IPS-20b (cell line): Measurements from ENCODE around the gene RPL28.
A peak's percentile ranks its signal among the peaks of the same experiment; 100 is the strongest.
"Not testable (repeated sequence)": the region's sequence is repeated elsewhere in the genome, so short reads cannot be mapped to it uniquely, and the experiment has no call there.

Experiments
- H3K27ac ChIP-seq: one replicate; pipeline ENCODE4 v1.5.1; 2013; ENCODE audit warnings: low read length
- H3K27me3 ChIP-seq: 2 replicates; pipeline ENCODE4 v1.6.1; 2013; ENCODE audit warnings: mild to moderate bottlenecking, low read length, inconsistent platforms; ENCODE audit not compliant: insufficient read depth
- H3K36me3 ChIP-seq: 2 replicates; pipeline ENCODE4 v1.6.1; 2013; ENCODE audit warnings: low read depth, mild to moderate bottlenecking, inconsistent platforms, low read length, moderate library complexity; ENCODE audit not compliant: insufficient read depth
- H3K4me1 ChIP-seq: 2 replicates; pipeline ENCODE4 v1.6.1; 2013; ENCODE audit warnings: mild to moderate bottlenecking, control low read depth, inconsistent platforms, low read length, moderate library complexity; ENCODE audit not compliant: insufficient read depth
- H3K4me3 ChIP-seq: 2 replicates; pipeline ENCODE4 v1.5.1; 2013; ENCODE audit warnings: mild to moderate bottlenecking, low read length, inconsistent platforms
- H3K9ac ChIP-seq: 2 replicates; pipeline ENCODE4 v1.6.1; 2013; ENCODE audit warnings: low read depth, mild to moderate bottlenecking, inconsistent platforms, low read length, moderate library complexity
- H3K9me3 ChIP-seq: 2 replicates; pipeline ENCODE4 v1.6.1; 2013; ENCODE audit warnings: mild to moderate bottlenecking, low read depth, low read length, inconsistent platforms; ENCODE audit not compliant: insufficient read depth

The RPL28 gene

GRCh38 chr19:55391191-55391670 lies 5.5 kb downstream of the RPL28 start:
- no peak overlapping the region for H3K4me3 ChIP-seq
- no peaks in the 10 kb centered on the region for H3K27me3 ChIP-seq
- no peak overlapping the region for H3K27ac ChIP-seq
- H3K4me1 ChIP-seq: peaks cover 42% of the 10 kb centered on the region
- no peaks in the 10 kb centered on the region for H3K9me3 ChIP-seq
- H3K36me3 ChIP-seq: peaks cover 42% of the 10 kb centered on the region
- H3K9ac ChIP-seq: no peak overlapping the region

GRCh38 chr19:55391702-55392615 lies 6.2 kb downstream of the RPL28 start:
- Histone ChIP-seq H3K4me1 (peaks cover 40% of the 10 kb centered on the region), H3K27me3 (no peaks in the 10 kb centered on the region), H3K9ac (peak overlapping the region; percentile 60; the same call in 1 of the 2 replicates), H3K9me3 (no peaks in the 10 kb centered on the region), H3K27ac (no peak overlapping the region), H3K36me3 (peaks cover 36% of the 10 kb centered on the region), H3K4me3 (peak overlapping the region; percentile 43)

- peak overlapping the region; percentile 43; the same call in 1 of the 2 replicates for H3K4me3 ChIP-seq
- H3K4me1 ChIP-seq: peaks cover 31% of the 10 kb centered on the region
- no peaks in the 10 kb centered on the region for H3K9me3 ChIP-seq
- peak overlapping the region; percentile 60; the same call in 1 of the 2 replicates for H3K9ac ChIP-seq
- peak overlapping the region; percentile 70 for H3K27ac ChIP-seq
- H3K27me3 ChIP-seq: no peaks in the 10 kb centered on the region
- H3K36me3 ChIP-seq: peaks cover 24% of the 10 kb centered on the region
Measured at GRCh38 chr19:55392820-55393761, 7.4 kb downstream of the RPL28 start.

GRCh38 chr19:55398200-55398925 lies 12.6 kb downstream of the RPL28 start:
- no peak overlapping the region for H3K27ac ChIP-seq
- H3K4me1 ChIP-seq: peaks cover 2% of the 10 kb centered on the region; the same call in 1 of the 2 replicates
- no peak overlapping the region for H3K4me3 ChIP-seq
- no peaks in the 10 kb centered on the region for H3K9me3 ChIP-seq
- peaks cover 31% of the 10 kb centered on the region for H3K36me3 ChIP-seq
- H3K9ac ChIP-seq: no peak overlapping the region
- no peaks in the 10 kb centered on the region for H3K27me3 ChIP-seq

GRCh38 chr19:55400281-55401087 lies 14.8 kb downstream of the RPL28 start:
- no peaks in the 10 kb centered on the region for H3K9me3 ChIP-seq
- H3K4me3 ChIP-seq: no peak overlapping the region
- peaks cover 50% of the 10 kb centered on the region for H3K36me3 ChIP-seq
- no peak overlapping the region for H3K9ac ChIP-seq
- H3K27me3 ChIP-seq: no peaks in the 10 kb centered on the region
- no peak overlapping the region for H3K27ac ChIP-seq
- H3K4me1 ChIP-seq: no peaks in the 10 kb centered on the region; the same call in 1 of the 2 replicates

GRCh38 chr19:55401390-55401789 lies 15.7 kb downstream of the RPL28 start:
- not testable (repeated sequence) for H3K9me3 ChIP-seq, H3K4me3 ChIP-seq, H3K27me3 ChIP-seq, H3K9ac ChIP-seq, H3K4me1 ChIP-seq, H3K27ac ChIP-seq
- peaks cover 59% of the 10 kb centered on the region for H3K36me3 ChIP-seq

- Histone ChIP-seq H3K9ac (no peak overlapping the region), H3K9me3 (no peaks in the 10 kb centered on the region), H3K4me3 (no peak overlapping the region), H3K27me3 (no peaks in the 10 kb centered on the region), H3K4me1 (peaks cover 9% of the 10 kb centered on the region), H3K27ac (no peak overlapping the region), H3K36me3 (peaks cover 65% of the 10 kb centered on the region)
Measured at GRCh38 chr19:55402509-55402908, 16.8 kb downstream of the RPL28 start.

GRCh38 chr19:55405638-55406037 lies 19.9 kb downstream of the RPL28 start:
- Histone ChIP-seq H3K4me3 (peak overlapping the region; percentile 87; the same call in 1 of the 2 replicates), H3K9me3 (no peaks in the 10 kb centered on the region; the same call in 1 of the 2 replicates), H3K9ac (peak overlapping the region; percentile 96; the same call in 1 of the 2 replicates), H3K27me3 (0 out of 2 replicates have a peak, but pooled peaks cover 12% of the 10 kb centered on the region), H3K4me1 (peaks cover 9% of the 10 kb centered on the region), H3K27ac (no peak overlapping the region), H3K36me3 (peaks cover 59% of the 10 kb centered on the region)

- Histone ChIP-seq H3K27ac (no peak overlapping the region), H3K36me3 (peaks cover 52% of the 10 kb centered on the region), H3K9me3 (no peaks in the 10 kb centered on the region; the same call in 1 of the 2 replicates), H3K27me3 (0 out of 2 replicates have a peak, but pooled peaks cover 17% of the 10 kb centered on the region), H3K4me1 (peaks cover 9% of the 10 kb centered on the region), H3K9ac (peak overlapping the region; percentile 96), H3K4me3 (peak overlapping the region; percentile 87)
Measured at GRCh38 chr19:55406091-55406825, 20.5 kb downstream of the RPL28 start.
